LNCAP (cell line): Measurements from ENCODE around the gene CPN2.

ENCODE experiments used
- CTCF ChIP-seq: fragments of 450-650 bp; IDR thresholded peaks from 2 replicates; pipeline ENCODE4 v1.5.1; 2017; ENCODE audit warnings: mild to moderate bottlenecking

CPN2 gene

GRCh38 chr3:194395212-194395611 is 44.1 kb upstream of the CPN2 start:
- TF ChIP-seq CTCF: no peak

- TF ChIP-seq CTCF: no peak
Measured at GRCh38 chr3:194392576-194392975, 41.4 kb upstream of the CPN2 start.

GRCh38 chr3:194390835-194391234 is 39.7 kb upstream of the CPN2 start:
- no peak for TF ChIP-seq CTCF

GRCh38 chr3:194389269-194389668 is 38.1 kb upstream of the CPN2 start:
- TF ChIP-seq CTCF: no peak

GRCh38 chr3:194387926-194388418 is 36.8 kb upstream of the CPN2 start:
- no peak for TF ChIP-seq CTCF

- TF ChIP-seq CTCF: no peak
Measured at GRCh38 chr3:194387276-194387675, 36.1 kb upstream of the CPN2 start.

- no peak for TF ChIP-seq CTCF
Measured at GRCh38 chr3:194386648-194387047, 35.5 kb upstream of the CPN2 start.

GRCh38 chr3:194386066-194386465 is 34.9 kb upstream of the CPN2 start:
- no peak for TF ChIP-seq CTCF
